Measurements from ENCODE around the gene DDX50.
"Not testable (repeated sequence)": the region's sequence is repeated elsewhere in the genome, so short reads cannot be mapped to it uniquely, and the experiment has no call there.

The DDX50 gene

DNA sequence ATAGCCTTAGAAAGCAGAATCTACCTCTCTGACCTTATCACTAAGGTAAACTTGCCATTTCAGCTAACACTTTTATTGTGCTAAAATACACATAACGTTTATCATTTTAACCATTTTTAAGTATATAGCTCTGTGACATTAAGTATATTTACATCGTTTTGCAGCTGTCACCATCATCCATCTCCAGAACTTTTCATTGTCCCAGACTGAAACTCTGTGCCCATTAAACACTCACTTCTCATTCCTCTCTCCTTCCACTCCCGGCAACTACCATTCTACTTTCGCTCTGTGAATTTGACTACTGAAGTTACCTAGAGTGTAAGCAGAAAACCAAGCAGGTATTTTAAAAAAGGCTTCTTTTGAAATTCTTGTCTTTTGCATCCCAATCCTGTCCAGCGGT, 1.3 kb downstream of the DDX50 start:
- peak overlapping the region; percentile 93 for H3K4me3 ChIP-seq
- no peak for DNase-seq (ENCODE audit: low spot score)
- TF ChIP-seq, protein P1, sequence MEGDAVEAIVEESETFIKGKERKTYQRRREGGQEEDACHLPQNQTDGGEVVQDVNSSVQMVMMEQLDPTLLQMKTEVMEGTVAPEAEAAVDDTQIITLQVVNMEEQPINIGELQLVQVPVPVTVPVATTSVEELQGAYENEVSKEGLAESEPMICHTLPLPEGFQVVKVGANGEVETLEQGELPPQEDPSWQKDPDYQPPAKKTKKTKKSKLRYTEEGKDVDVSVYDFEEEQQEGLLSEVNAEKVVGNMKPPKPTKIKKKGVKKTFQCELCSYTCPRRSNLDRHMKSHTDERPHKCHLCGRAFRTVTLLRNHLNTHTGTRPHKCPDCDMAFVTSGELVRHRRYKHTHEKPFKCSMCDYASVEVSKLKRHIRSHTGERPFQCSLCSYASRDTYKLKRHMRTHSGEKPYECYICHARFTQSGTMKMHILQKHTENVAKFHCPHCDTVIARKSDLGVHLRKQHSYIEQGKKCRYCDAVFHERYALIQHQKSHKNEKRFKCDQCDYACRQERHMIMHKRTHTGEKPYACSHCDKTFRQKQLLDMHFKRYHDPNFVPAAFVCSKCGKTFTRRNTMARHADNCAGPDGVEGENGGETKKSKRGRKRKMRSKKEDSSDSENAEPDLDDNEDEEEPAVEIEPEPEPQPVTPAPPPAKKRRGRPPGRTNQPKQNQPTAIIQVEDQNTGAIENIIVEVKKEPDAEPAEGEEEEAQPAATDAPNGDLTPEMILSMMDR (IDR thresholded peaks at IDR 0.05): no peak
- no peak overlapping the region for H3K27ac ChIP-seq

DNA sequence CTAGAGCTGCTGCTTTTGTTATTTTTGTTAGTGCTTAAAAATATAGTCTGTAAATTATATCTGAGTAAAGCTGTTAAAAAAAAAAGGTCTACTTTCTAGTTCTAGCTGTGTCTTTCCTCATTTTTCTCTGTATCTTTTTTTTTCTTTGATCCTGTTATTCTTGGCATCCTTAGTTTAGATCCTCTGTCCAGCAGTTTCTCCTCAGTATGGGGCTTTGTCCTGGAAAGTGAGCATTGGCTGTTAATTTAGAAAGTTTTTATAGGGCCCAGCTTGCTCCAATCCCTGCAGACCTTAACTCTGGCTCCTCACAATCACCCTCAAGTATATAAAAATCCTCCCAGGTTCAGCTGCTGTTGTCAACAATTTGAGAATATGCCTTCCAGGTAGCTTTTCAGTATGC, 23.5 kb downstream of the DDX50 start:
- Histone ChIP-seq H3K27ac (no peak overlapping the region), H3K4me3 (no peak overlapping the region)
- TF ChIP-seq, protein P1 (IDR thresholded peaks at IDR 0.05): no peak
- no peak for DNase-seq (ENCODE audit: low spot score)

DNA sequence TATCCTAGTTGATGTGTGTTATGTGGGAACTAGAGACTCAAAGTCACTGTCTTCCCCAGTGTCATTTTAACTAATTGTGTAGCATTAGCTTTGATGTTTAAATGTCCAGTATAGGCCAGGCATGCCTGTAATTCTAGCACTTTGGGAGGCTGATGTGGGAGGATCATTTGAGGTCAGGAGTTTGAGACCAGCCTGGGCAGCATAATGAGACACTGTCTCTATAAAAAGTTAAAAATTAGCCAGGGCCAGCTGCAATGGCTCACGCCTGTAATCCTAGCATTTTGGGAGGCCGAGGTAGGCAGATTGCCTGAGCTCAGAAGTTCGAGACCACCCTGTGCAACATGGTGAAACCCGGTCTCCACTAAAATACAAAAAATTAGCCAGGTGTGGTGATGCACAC, 24.4 kb downstream of the DDX50 start:
- DNase-seq (ENCODE audit: low spot score): no peak
- no peak overlapping the region for H3K4me3 ChIP-seq
- no peak overlapping the region for H3K27ac ChIP-seq
- TF ChIP-seq, protein P1 (IDR thresholded peaks at IDR 0.05): no peak

DNA sequence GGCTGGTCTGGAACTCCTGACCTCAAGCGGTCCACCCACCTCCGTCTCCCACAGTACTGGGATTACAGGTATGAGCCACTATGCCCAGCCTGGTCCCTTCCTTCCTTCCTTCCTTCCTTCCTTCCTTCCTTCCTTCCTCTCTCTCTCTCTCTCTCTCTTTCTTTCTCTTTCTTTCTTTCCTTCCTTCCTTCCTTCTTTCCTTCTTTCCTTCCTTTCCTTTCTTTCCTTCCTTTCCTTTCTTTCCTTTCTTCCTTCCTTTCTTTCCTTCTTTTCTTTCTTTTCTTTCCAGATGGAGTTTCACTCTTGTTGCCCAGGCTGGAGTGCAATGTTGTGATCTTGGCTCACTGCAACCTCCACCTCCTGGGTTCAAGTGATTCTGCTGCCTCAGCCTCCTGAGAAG, 28.0 kb downstream of the DDX50 start:
- not testable (repeated sequence) for DNase-seq (ENCODE audit: low spot score); H3K4me3 ChIP-seq; H3K27ac ChIP-seq

DNA sequence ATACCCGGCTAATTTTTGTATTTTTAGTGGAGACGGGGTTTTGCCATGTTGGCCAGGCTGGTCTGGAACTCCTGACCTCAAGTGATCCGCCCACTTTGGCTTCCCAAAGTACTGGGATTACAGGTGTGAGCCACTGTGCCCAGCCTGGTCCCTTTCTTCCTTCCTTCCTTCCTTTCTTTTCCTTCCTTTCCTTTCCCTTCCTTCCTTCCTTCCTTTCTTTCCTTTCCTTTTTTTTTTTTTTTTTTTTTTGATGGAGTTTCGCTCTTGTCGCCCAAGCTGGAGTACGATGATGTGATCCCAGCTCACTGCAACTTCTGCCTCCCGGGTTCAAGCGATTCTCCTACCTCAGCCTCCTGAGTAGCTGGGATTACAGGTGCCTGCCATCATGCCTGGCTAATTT, 28.8 kb downstream of the DDX50 start:
- not testable (repeated sequence) for H3K4me3 ChIP-seq, H3K27ac ChIP-seq

DNA sequence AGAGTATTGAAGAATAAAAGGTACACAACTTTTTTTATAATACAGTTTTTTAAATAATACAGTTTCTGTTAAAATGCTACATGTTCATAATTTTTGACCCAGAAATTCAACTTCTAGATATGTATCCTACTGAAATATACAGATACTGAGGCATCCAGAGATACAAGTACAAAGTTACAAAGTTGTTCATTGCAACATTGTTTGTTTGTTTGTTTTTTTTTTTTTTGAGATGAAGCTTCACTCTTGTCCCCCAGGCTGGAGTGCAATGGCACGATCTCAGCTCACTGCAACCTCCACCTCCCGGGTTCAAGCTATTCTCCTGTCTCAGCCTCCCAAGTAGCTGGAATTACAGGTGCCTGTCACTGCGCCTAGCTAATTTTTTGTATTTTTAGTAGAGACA, 31.7 kb downstream of the DDX50 start:
- not testable (repeated sequence) for H3K27ac ChIP-seq; DNase-seq (ENCODE audit: low spot score)

More for the DNA sequence above, 28.8 kb downstream of the DDX50 start:
- DNase-seq (ENCODE audit: low spot score): not testable (repeated sequence)

DNA sequence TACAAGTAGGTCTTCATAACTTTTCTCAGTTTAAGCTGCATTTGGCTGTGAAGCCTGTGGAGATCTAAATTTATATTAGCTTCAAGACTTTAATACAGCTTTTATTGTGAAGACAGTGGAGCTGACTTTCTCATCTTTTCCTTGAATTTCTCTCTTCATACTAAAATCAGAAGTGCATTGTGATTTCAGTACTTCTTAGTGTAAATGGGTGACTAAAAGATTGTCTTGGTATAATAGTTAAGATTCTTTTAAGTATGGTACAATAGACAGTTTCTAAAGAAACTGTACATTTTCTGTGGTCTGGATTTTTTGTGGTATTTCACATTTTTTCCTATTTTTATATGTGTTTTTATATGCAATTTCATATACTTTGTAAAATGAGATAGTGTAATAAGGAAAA, 33.9 kb downstream of the DDX50 start:
- no peak for DNase-seq (ENCODE audit: low spot score)
- Histone ChIP-seq H3K27ac (no peak overlapping the region), H3K4me3 (no peak overlapping the region)
- TF ChIP-seq, protein P1 (IDR thresholded peaks at IDR 0.05): no peak

More for the DNA sequence above, 31.7 kb downstream of the DDX50 start:
- H3K4me3 ChIP-seq: not testable (repeated sequence)

DNA sequence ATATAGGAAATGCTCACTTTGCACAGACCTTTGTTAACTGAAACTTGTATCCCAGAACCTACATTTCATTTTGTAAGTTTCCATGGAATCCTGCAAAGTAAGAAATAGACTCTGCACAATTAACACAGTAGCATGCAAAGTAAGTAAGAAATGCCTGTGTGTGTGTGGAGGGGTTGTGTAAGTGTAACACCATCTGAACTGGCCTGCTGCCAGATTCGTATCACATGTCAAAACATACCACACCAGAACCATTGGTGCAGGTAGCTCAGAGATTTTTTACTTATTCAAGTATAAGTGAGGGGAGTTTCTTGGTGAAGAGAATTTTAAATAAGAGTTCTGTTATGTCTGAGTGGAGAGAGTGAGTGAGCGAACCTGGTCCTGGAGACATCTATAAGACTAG, 37.0 kb downstream of the DDX50 start:
- TF ChIP-seq, protein P1 (IDR thresholded peaks at IDR 0.05): no peak
- no peak for DNase-seq (ENCODE audit: low spot score)
- Histone ChIP-seq H3K27ac (no peak overlapping the region), H3K4me3 (no peak overlapping the region)

DNA sequence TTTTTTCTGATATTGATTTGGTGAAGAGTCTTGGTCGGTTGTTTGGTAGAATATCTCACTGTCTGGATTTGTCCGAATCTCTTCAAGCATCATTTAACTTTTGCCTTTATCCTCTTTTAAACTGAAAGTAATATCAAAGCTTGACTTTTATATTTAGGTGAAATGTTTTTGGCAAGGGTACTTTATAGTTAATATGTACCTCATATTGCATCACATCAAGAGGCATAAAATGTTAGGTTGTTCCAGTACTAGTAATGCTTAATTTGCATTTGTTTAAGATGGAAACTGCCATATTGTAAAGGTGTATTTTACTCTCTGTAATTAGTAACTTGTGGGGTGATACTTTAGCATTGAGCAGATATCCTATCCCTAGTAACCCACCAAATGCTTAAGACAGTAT, 37.8 kb downstream of the DDX50 start:
- Histone ChIP-seq H3K27ac (no peak overlapping the region), H3K4me3 (no peak overlapping the region)
- no peak for DNase-seq (ENCODE audit: low spot score)
- TF ChIP-seq, protein P1 (IDR thresholded peaks at IDR 0.05): no peak

DNA sequence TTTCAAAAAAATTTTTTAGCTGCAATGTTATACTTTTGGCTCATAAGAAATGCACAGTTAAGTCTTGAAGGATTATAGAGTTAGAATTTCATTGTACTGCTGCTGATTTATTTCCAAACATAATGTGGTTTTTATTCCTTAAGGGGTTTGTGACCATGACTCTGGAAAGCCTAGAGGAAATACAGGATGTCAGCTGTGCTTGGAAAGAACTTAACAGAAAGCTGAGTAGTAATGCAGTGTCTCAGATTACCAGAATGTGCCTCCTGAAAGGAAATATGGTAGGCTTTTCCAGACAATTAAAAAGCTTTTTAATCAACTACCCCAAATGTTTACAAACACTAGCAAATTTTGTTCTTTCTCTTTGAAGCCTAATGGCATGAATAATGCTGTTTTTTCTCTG, 39.8 kb downstream of the DDX50 start:
- not testable (repeated sequence) for H3K27ac ChIP-seq; H3K4me3 ChIP-seq; DNase-seq (ENCODE audit: low spot score)

Data from coronary artery (tissue), 2 donors.